OCI-LY3 (cell line): ENCODE results near the gene CFAP44.

Experiments used
- CTCF ChIP-seq: fragments of 200-600, 300-600 bp; sonication (generic); IDR thresholded peaks from 2 replicates; pipeline ENCODE4 v1.5.1; 2014; ENCODE audit warnings: antibody characterized with exemption, low read length, low read depth
- EZH2phosphoT487 ChIP-seq: fragments of 200-600 bp; shearing (Covaris generic); IDR thresholded peaks from 2 replicates; pipeline ENCODE4 v1.6.1; 2018; ENCODE audit warnings: antibody characterized with exemption, mixed run types, low read depth

- TF ChIP-seq CTCF: no peak
- TF ChIP-seq EZH2phosphoT487: no peak
Observed at GRCh38 chr3:113409676-113410075, 31.6 kb downstream of the CFAP44 start.
